ENCODE data around the gene MYCBPAP.

MYCBPAP gene

DNA sequence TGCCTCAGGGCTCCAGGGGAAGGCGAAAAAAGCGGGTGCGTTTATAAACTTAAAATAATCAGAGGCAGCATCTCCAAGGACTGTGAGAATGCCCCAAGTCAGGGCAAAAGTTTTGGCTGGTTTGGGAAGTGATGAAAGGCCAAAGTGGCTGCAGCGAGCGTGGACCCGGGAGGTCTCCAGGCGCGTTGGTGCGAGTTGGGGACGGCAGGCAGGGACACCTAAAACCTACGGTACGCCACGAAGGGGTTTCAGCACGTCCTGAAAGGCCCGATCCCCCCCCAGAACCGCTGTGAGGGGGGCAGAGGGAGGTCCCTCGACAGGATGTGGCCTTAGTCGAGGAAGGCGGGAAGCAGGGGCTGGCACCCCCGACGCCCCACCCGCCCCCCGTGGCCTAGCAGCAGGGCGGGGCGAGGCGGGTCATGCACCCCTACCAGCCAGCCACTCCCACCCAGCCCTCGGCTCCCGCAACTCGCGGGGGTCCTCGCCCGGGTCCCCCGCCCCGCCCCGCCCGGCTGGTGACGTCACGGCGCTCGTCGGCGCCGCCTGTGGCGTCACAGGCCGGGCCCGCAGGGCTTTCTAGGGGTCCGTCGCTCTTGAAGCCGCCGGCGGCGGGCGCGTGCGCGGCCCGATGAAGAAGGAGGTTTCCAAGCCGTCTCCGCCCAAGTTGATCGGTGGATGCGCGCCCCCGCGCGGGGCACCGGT lies at the start of gene MYCBPAP:
MYCBPAP (plus strand) TSS at position 569 of the 702 bp plus-strand sequence. CDS start 236 bp downstream, outside the sequence.
- peaks cover 7% of the 10 kb centered on the region for H3K79me2 ChIP-seq (ENCODE audit: control insufficient read depth, insufficient read depth, low read length, unreplicated experiment)
- peak within 1 kb of the TSS; percentile 78 for H2AFZ ChIP-seq (ENCODE audit: low read length, unreplicated experiment)
- H3K36me3 ChIP-seq (ENCODE audit: insufficient read depth, low read length): no peaks in the 10 kb centered on the region
- H3K4me1 ChIP-seq (ENCODE audit: control insufficient read depth, insufficient read depth, low read length, unreplicated experiment): peaks cover 28% of the 10 kb centered on the region
- no peaks in the 10 kb centered on the region for H3K27me3 ChIP-seq (ENCODE audit: insufficient read depth, low read length)
- peak within 1 kb of the TSS; percentile 78 for H3K4me3 ChIP-seq (ENCODE audit: low read depth, low read length)
- peak within 1 kb of the TSS; percentile 54 for H3K27ac ChIP-seq (ENCODE audit: low read depth, low read length)

- no peaks in the 10 kb centered on the region for H3K27me3 ChIP-seq (ENCODE audit: insufficient read depth, low read length)
- no peaks in the 10 kb centered on the region for H3K79me2 ChIP-seq (ENCODE audit: control insufficient read depth, insufficient read depth, low read length, unreplicated experiment)
- H3K4me3 ChIP-seq (ENCODE audit: low read depth, low read length): no peak overlapping the region
- no peak overlapping the region for H2AFZ ChIP-seq (ENCODE audit: low read length, unreplicated experiment)
- H3K36me3 ChIP-seq (ENCODE audit: insufficient read depth, low read length): no peaks in the 10 kb centered on the region
- no peak overlapping the region for H3K27ac ChIP-seq (ENCODE audit: low read depth, low read length)
- H3K4me1 ChIP-seq (ENCODE audit: control insufficient read depth, insufficient read depth, low read length, unreplicated experiment): peaks cover 17% of the 10 kb centered on the region
These were observed 49.2 kb upstream of the MYCBPAP start for GRCh38 chr17:50458701-50459676.

DNA sequence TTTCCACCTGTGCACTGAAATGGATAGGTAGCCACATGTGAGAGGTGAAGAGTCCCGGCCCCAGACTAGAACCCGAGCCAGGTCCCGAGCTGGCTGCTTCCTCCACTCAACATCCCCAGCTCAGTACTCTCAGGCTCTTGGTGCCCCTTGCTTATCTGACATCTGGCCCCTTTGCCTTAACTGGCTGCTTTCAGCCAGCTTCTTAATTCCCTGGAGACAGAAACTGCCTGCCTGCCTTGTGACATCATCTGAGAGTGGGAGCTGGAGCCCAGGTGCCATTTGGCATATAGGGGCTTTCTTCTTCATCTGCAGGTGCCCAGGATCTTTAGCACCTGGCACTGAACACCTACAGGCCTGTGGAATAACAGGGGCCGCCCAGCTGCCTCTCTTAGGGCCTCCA lies 48.5 kb upstream of the MYCBPAP start:
- no peak overlapping the region for H3K4me3 ChIP-seq (ENCODE audit: low read depth, low read length)
- H3K36me3 ChIP-seq (ENCODE audit: insufficient read depth, low read length): no peaks in the 10 kb centered on the region
- no peaks in the 10 kb centered on the region for H3K79me2 ChIP-seq (ENCODE audit: control insufficient read depth, insufficient read depth, low read length, unreplicated experiment)
- H3K27me3 ChIP-seq (ENCODE audit: insufficient read depth, low read length): no peaks in the 10 kb centered on the region
- no peak overlapping the region for H3K27ac ChIP-seq (ENCODE audit: low read depth, low read length)
- no peak overlapping the region for H2AFZ ChIP-seq (ENCODE audit: low read length, unreplicated experiment)
- peaks cover 17% of the 10 kb centered on the region for H3K4me1 ChIP-seq (ENCODE audit: control insufficient read depth, insufficient read depth, low read length, unreplicated experiment)

DNA sequence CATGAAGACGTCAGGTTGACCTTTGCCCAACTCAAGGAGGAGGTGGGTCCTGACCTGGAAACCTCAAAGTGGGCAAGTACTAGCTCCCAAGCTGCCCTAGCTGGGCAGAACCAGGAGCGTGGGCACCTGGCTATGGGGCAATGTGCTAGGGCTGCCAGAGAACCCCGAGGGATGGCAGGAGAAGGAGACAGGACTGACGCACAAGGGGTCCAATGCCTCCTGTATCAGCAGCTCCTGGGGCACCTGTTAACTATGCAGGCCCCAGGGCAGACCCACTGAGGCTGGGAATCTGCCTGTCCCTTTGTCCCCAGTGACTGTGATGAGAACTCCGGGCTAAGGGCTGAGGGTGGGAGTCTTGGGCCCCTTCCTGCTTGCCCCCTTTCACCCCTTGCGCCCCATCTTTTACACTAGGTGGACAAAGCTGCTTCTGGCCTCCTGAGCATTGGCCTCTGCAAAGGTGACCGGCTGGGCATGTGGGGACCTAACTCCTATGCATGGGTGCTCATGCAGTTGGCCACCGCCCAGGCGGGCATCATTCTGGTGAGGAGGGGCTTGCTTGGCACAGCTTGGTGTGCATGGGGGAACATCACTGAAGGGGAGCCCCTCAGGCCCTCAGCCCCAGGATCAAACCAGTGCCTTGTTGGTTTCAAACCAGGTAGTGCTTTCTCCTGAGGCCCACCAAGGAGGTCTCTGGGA lies 47.3 kb upstream of the MYCBPAP start:
- no peak overlapping the region for H2AFZ ChIP-seq (ENCODE audit: low read length, unreplicated experiment)
- H3K4me1 ChIP-seq (ENCODE audit: control insufficient read depth, insufficient read depth, low read length, unreplicated experiment): peaks cover 17% of the 10 kb centered on the region
- H3K27me3 ChIP-seq (ENCODE audit: insufficient read depth, low read length): no peaks in the 10 kb centered on the region
- no peaks in the 10 kb centered on the region for H3K36me3 ChIP-seq (ENCODE audit: insufficient read depth, low read length)
- H3K27ac ChIP-seq (ENCODE audit: low read depth, low read length): no peak overlapping the region
- H3K79me2 ChIP-seq (ENCODE audit: control insufficient read depth, insufficient read depth, low read length, unreplicated experiment): no peaks in the 10 kb centered on the region
- H3K4me3 ChIP-seq (ENCODE audit: low read depth, low read length): no peak overlapping the region

DNA sequence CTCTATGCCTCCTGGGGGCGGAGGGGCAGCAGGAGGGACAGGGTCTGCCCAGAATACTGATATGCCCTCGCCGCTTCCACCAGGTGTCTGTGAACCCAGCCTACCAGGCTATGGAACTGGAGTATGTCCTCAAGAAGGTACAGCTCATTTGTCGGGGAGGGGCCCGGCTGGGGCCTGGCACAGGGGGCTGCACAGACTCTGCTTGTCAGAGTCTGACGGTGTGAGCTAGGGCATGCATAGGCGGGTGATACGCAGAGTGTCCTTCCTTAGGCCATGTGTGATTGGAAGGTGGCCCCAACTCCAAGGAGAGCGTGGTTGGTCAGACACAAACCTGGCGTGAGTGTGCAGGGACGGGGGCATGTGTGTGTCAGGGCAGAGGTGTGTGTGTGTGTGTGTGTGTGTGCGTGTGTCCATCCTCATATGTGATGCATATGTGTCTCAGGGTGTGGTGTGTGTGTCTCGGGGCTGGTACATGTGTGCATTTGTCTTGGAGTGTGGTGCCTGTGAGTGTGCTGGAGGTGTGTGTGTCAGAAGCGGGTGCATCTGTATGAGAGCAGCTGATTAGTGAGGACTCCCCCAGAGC lies 46.6 kb upstream of the MYCBPAP start:
- no peak overlapping the region for H3K27ac ChIP-seq (ENCODE audit: low read depth, low read length)
- no peaks in the 10 kb centered on the region for H3K79me2 ChIP-seq (ENCODE audit: control insufficient read depth, insufficient read depth, low read length, unreplicated experiment)
- H3K4me1 ChIP-seq (ENCODE audit: control insufficient read depth, insufficient read depth, low read length, unreplicated experiment): peaks cover 17% of the 10 kb centered on the region
- H3K27me3 ChIP-seq (ENCODE audit: insufficient read depth, low read length): no peaks in the 10 kb centered on the region
- H2AFZ ChIP-seq (ENCODE audit: low read length, unreplicated experiment): no peak overlapping the region
- no peaks in the 10 kb centered on the region for H3K36me3 ChIP-seq (ENCODE audit: insufficient read depth, low read length)
- H3K4me3 ChIP-seq (ENCODE audit: low read depth, low read length): no peak overlapping the region

DNA sequence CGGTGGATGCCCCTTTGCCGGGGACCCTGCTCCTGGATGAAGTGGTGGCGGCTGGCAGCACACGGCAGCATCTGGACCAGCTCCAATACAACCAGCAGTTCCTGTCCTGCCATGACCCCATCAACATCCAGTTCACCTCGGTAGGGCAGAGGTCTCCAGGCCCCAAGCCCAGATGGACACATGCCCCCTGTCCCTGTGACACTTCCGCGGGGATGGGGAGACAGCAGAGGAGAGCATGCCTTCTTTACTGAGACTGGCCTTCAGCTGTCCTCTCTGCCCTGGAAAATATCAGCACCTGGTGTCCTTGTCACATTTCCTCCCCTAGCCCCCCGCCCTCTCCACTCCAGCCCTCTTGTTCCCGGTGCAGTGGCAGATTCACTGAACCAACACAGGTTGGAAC lies 45.8 kb upstream of the MYCBPAP start:
- no peak overlapping the region for H3K27ac ChIP-seq (ENCODE audit: low read depth, low read length)
- peaks cover 17% of the 10 kb centered on the region for H3K4me1 ChIP-seq (ENCODE audit: control insufficient read depth, insufficient read depth, low read length, unreplicated experiment)
- H2AFZ ChIP-seq (ENCODE audit: low read length, unreplicated experiment): no peak overlapping the region
- no peaks in the 10 kb centered on the region for H3K36me3 ChIP-seq (ENCODE audit: insufficient read depth, low read length)
- no peak overlapping the region for H3K4me3 ChIP-seq (ENCODE audit: low read depth, low read length)
- H3K79me2 ChIP-seq (ENCODE audit: control insufficient read depth, insufficient read depth, low read length, unreplicated experiment): no peaks in the 10 kb centered on the region
- peaks cover 1% of the 10 kb centered on the region; the same call in 1 of the 2 replicates for H3K27me3 ChIP-seq (ENCODE audit: insufficient read depth, low read length)

DNA sequence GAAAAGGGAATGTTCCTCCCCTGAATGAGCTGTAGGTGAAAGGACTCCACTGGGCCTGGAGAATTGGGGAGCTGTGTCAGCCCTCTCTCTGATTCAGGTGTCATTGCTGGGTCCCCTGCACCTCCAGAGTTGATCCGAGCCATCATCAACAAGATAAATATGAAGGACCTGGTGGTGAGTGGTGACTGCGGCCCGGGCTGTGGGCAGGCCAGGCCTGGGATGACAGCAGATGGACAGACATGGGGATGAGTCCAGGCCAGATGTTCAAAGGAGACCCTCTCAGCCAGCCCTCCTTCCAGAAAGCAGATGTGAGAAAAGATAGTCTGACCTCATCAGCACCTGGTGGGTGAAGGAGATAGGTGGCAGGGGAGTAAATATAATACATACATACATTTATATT lies 44.1 kb upstream of the MYCBPAP start:
- Histone ChIP-seq H2AFZ (ENCODE audit: low read length, unreplicated experiment) (no peak overlapping the region), H3K36me3 (ENCODE audit: insufficient read depth, low read length) (no peaks in the 10 kb centered on the region), H3K27me3 (ENCODE audit: insufficient read depth, low read length) (peaks cover 18% of the 10 kb centered on the region), H3K27ac (ENCODE audit: low read depth, low read length) (no peak overlapping the region), H3K79me2 (ENCODE audit: control insufficient read depth, insufficient read depth, low read length, unreplicated experiment) (no peaks in the 10 kb centered on the region), H3K4me3 (ENCODE audit: low read depth, low read length) (no peak overlapping the region), H3K4me1 (ENCODE audit: control insufficient read depth, insufficient read depth, low read length, unreplicated experiment) (peaks cover 5% of the 10 kb centered on the region)

DNA sequence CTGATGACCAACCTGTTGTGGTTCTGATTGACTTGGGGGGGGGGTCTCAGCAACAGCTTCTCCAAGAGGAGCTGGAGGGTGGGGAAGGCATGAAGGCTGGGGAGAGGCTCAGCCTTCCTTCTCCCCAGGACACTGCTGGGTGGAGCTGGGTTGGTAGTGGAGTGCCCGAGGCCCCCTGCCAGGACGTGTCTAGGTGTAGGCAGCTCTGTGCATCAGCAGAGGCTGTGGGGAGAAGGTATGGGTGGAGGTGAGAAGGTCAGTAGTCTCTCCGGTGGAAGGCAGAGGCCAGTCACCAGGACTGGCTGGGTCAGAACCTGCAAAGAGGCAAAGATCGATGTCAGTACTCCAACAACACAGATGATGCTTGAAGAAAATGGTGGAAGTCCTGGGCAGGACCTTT lies 43.5 kb upstream of the MYCBPAP start:
- no peaks in the 10 kb centered on the region for H3K36me3 ChIP-seq (ENCODE audit: insufficient read depth, low read length)
- no peak overlapping the region for H3K27ac ChIP-seq (ENCODE audit: low read depth, low read length)
- no peaks in the 10 kb centered on the region for H3K4me1 ChIP-seq (ENCODE audit: control insufficient read depth, insufficient read depth, low read length, unreplicated experiment)
- peaks cover 21% of the 10 kb centered on the region for H3K27me3 ChIP-seq (ENCODE audit: insufficient read depth, low read length)
- no peak overlapping the region for H2AFZ ChIP-seq (ENCODE audit: low read length, unreplicated experiment)
- no peak overlapping the region for H3K4me3 ChIP-seq (ENCODE audit: low read depth, low read length)
- H3K79me2 ChIP-seq (ENCODE audit: control insufficient read depth, insufficient read depth, low read length, unreplicated experiment): no peaks in the 10 kb centered on the region

DNA sequence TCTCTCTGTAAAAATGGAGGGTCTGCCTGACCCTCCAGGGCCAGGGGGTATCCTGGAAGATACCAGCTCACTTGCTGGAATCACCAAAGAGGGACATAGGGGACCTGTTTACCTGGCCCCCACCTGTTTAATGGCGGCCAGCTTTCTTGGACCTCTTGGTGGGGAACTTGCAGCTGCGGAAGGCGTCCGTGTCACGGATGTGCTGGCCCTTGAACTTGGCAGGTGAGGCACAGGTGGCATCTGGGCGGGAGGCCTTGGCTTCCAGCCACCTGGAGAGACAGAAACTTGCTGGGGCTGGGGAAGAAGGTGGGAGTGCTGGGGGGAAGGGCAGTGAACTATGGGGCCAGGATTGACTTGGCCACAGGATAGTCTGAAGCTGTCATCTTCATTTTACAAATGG lies 43.1 kb upstream of the MYCBPAP start:
- H3K4me1 ChIP-seq (ENCODE audit: control insufficient read depth, insufficient read depth, low read length, unreplicated experiment): no peaks in the 10 kb centered on the region
- H3K4me3 ChIP-seq (ENCODE audit: low read depth, low read length): no peak overlapping the region
- H2AFZ ChIP-seq (ENCODE audit: low read length, unreplicated experiment): no peak overlapping the region
- H3K36me3 ChIP-seq (ENCODE audit: insufficient read depth, low read length): no peaks in the 10 kb centered on the region
- peaks cover 21% of the 10 kb centered on the region for H3K27me3 ChIP-seq (ENCODE audit: insufficient read depth, low read length)
- no peaks in the 10 kb centered on the region for H3K79me2 ChIP-seq (ENCODE audit: control insufficient read depth, insufficient read depth, low read length, unreplicated experiment)
- H3K27ac ChIP-seq (ENCODE audit: low read depth, low read length): no peak overlapping the region

GRCh38 chr17:50465635-50466034 lies 42.6 kb upstream of the MYCBPAP start:
- H3K36me3 ChIP-seq (ENCODE audit: insufficient read depth, low read length): no peaks in the 10 kb centered on the region

More at GRCh38 chr17:50465635-50466034, 42.6 kb upstream of the MYCBPAP start:
- no peak overlapping the region for H3K4me3 ChIP-seq (ENCODE audit: low read depth, low read length)
- no peaks in the 10 kb centered on the region for H3K79me2 ChIP-seq (ENCODE audit: control insufficient read depth, insufficient read depth, low read length, unreplicated experiment)
- no peak overlapping the region for H2AFZ ChIP-seq (ENCODE audit: low read length, unreplicated experiment)
- no peak overlapping the region for H3K27ac ChIP-seq (ENCODE audit: low read depth, low read length)
- H3K27me3 ChIP-seq (ENCODE audit: insufficient read depth, low read length): peaks cover 21% of the 10 kb centered on the region
- H3K4me1 ChIP-seq (ENCODE audit: control insufficient read depth, insufficient read depth, low read length, unreplicated experiment): no peaks in the 10 kb centered on the region
